AG09309 (cell line): ENCODE data around the gene TIMP1.
A peak's percentile ranks its signal among the peaks of the same experiment; 100 is the strongest.

Source experiments
- DNase-seq: peaks from one replicate; pipeline ENCODE4 v3.0.0-alpha.2; 2010; ENCODE audit warnings: low read depth
- H3K4me3 ChIP-seq: 2 replicates; pipeline ENCODE4 v1.5.1; 2011; ENCODE audit warnings: mild to moderate bottlenecking, low read depth, low read length, moderate library complexity; ENCODE audit not compliant: control insufficient read depth
- CTCF ChIP-seq: IDR thresholded peaks from 2 replicates; pipeline ENCODE4 v1.5.1; 2011; ENCODE audit warnings: mild to moderate bottlenecking, low read depth, low read length, inconsistent platforms; ENCODE audit not compliant: insufficient read depth, control insufficient read depth; ENCODE audit errors: missing control alignments

TIMP1 gene

DNA sequence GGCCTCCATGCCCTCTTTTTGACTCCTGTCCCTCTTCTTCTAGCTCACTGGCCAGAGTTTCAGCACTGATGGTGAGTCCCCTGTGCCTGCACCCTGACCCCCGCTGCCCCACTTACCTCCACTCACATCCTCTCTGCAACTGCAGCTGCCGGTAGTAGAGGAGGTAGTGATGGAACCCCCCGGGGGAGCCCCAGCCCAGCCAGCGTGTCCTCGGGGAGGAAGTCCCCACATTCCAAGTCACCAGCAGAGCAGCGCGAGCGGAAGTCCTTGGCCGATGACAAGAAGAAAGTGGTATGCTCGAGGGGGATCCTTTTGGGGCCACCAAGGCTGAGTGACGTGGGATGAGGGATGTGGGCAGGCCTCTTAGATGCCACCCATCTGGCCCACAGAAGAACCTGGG, 15.4 kb upstream of the TIMP1 start:
- TF ChIP-seq CTCF = no peak
- no peak overlapping the region for H3K4me3 ChIP-seq
- no peak for DNase-seq

GRCh38 chrX:47568656-47569295, 13.5 kb upstream of the TIMP1 start:
- H3K4me3 ChIP-seq = no peak overlapping the region
- peak; percentile 40 for TF ChIP-seq CTCF
- no peak for DNase-seq

DNA sequence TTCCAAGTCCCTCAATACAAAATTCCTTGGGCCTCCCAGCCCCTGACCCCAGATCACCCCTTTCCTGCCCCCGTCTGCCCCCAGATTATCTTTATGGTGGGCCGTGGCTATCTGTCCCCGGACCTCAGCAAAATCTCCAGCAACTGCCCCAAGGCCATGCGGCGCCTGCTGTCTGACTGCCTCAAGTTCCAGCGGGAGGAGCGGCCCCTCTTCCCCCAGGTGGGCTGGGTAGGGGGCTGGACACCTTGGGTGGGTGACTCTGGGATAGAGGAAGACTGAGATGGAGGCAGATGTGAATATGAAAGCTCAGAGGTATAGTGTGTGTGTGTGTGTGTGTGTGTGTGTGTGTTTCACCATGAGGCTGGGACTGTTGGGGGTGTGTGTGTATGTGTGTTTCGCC, 11.4 kb upstream of the TIMP1 start:
- H3K4me3 ChIP-seq = no peak overlapping the region
- no peak for DNase-seq
- TF ChIP-seq CTCF = no peak

DNA sequence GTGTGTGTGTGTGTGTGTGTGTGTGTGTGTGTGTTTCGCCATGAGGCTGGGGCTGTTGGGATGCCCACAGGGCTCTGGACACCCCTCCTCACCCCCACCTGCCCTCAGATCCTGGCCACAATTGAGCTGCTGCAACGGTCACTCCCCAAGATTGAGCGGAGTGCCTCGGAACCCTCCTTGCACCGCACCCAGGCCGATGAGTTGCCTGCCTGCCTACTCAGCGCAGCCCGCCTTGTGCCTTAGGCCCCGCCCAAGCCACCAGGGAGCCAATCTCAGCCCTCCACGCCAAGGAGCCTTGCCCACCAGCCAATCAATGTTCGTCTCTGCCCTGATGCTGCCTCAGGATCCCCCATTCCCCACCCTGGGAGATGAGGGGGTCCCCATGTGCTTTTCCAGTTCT, 11.0 kb upstream of the TIMP1 start:
- no peak for DNase-seq
- no peak for TF ChIP-seq CTCF
- H3K4me3 ChIP-seq = no peak overlapping the region

DNA sequence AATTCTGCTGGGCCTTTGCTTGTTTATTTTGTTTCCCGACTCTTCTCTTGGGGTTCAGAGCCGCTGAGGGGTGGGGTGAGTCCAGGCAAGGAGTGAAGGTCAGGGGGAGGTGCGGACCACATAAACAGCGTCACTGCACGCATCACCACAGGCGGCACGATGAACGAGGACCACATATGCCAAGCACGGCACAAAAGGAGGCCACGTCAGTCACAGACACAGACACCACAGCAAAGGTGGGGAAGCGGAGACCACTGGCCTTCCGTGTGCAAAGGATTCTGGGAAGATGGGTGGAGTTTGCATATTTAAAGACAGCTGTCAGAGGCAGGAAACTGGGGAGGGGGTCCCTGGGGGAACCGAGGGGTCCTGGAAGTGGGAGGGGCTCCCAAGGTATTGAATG, 10.3 kb upstream of the TIMP1 start:
- no peak for TF ChIP-seq CTCF
- DNase-seq = no peak
- no peak overlapping the region for H3K4me3 ChIP-seq

DNA sequence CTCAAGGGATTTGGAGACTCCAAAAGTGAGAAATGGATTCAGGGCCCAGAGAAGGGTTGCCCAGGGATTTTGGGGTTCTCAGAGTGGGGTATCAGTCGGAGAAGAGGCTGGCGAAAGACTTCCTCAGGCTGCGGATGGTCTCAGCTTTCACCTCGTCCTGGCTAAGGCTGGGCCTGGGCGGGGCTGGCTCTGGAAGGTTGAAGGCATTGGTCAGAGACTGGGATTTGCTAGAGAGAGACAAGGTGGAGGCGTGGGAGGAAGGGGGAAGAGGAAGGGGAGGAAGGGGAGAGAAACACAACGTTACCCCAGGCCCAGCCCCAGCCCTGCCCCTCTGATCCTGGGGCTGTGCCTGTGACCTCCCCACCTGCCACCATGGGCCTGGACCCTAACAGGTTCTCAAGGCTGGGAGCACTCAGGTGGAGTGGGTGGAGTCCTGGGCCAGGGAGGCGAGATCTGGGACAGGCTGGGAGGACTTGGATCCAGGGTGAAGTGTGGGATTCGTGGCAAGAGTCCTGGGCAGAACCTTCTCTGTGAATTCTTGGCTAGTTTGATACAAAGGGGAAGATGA, 9.4 kb upstream of the TIMP1 start:
- H3K4me3 ChIP-seq = no peak overlapping the region
- DNase-seq = no peak
- TF ChIP-seq CTCF = no peak
